ENCODE data around the gene ENO1. TPM values are rescaled to one million over a fixed set of nuclear protein-coding genes. Genes with fewer than 3 reads are reported as not detected.

ENO1 gene
- total RNA-seq, 1 experiment from 2014 or later, result 2,334 TPM

DNA sequence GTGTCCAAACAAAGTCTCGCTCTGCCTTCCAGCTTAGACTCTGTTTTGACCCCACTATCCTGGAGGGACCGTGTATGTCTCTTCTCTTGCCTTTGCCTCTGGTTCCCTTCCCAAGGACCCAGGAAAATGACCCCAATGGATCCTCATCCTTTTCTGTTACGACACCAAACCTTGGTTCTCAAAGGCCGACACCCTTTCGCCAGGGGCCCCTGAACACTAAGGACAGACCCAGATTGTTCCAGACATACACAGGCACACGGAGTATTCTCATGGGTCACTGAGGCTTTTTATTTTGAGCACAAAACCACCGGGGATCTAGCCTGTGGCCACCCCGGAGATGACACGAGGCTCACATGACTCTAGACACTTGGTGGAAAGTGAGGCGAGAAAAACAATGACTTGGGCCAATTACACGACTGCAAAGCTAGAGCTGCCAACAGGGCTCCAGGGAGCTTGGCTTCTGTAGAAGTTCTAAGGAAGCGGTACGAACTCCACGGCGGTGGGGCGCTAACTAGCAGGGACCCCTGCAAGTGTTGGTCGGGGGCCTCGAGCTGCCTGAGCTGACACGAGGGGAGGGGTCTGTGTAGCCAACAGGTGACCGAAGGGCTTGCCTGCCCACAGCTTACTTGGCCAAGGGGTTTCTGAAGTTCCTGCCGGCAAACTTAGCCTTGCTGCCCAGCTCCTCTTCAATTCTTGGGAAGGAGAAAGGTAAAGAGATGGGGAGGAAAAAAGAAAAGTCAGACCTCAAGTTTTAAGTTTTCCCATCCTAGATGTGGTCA is 17.6 kb downstream of the ENO1 start:
- Histone ChIP-seq H3K27ac (ENCODE audit: low read depth, low read length) (no peak overlapping the region; the same call in 1 of the 2 replicates), H3K4me1 (ENCODE audit: control insufficient read depth in 1 of 2, insufficient read depth in 2 of 2, low read length in 2 of 2) (peaks cover 2 to 37% of the 10 kb centered on the region in 2 experiments; a peak in 2 of 4 replicates), H3K36me3 (ENCODE audit: control insufficient read depth in 1 of 2, insufficient read depth in 2 of 2, low read length in 2 of 2) (peaks cover 62 to 69% of the 10 kb centered on the region in 2 experiments), H2AFZ (ENCODE audit: low read depth, low read length, poor library complexity, severe bottlenecking) (no peak overlapping the region), H3K27me3 (ENCODE audit: insufficient read depth, low read length) (no peaks in the 10 kb centered on the region), H3K9ac (ENCODE audit: low read length) (no peak overlapping the region), H3K9me2 (ENCODE audit: insufficient read depth) (no peaks in the 10 kb centered on the region), H3K4me2 (ENCODE audit: low read length) (no peak overlapping the region), H3K4me3 (replicated peaks in 1 of 2; ENCODE audit: low read depth in 1 of 2, low read length in 2 of 2) (no peak overlapping the region), H3K79me2 (ENCODE audit: insufficient read depth, low read length) (peaks cover 57% of the 10 kb centered on the region), H4K20me1 (ENCODE audit: insufficient read depth) (peaks cover 56% of the 10 kb centered on the region), H3K9me3 (ENCODE audit: control insufficient read depth in 1 of 2, insufficient read depth in 1 of 2, low read depth in 1 of 2, low read length in 2 of 2) (no peaks in the 10 kb centered on the region)
- ATAC-seq, result no peak
- ChIA-PET POLR2A (interaction anchor here (1.3 to 1.8 kb wide), 2 partner anchors 12 to 13 kb away, joined by 4 to 5 read pairs; no protein-coding TSS in a partner anchor), CTCF (interaction anchor here (0.9 to 10.3 kb wide), 2 partner anchors 10 to 14 kb away, joined by 3 to 103 read pairs; no protein-coding TSS in a partner anchor), RAD21 (ENCODE audit: low non-redundant PET in 1 of 2, low total read pairs in 2 of 2, uncharacterized antibody in 2 of 2, unreplicated experiment in 2 of 2) (no interaction called here)
- DNase-seq (ENCODE audit: low read depth, low spot score), result no peak
- TF ChIP-seq EZH2 (IDR thresholded peaks at IDR 0.05) (no peak), REST (IDR thresholded peaks at IDR 0.05; ENCODE audit: low read depth) (no peak), SRF (IDR thresholded peaks at IDR 0.05; ENCODE audit: low read depth) (no peak), CEBPB (IDR thresholded peaks at IDR 0.05; ENCODE audit: low read depth) (no peak), EGR1 (IDR thresholded peaks at IDR 0.05; ENCODE audit: low read depth) (no peak), SP1 (IDR thresholded peaks at IDR 0.05; ENCODE audit: low read depth) (no peak), ZNF274 (IDR thresholded peaks at IDR 0.05; ENCODE audit: low read depth, low read length) (no peak), SIN3A (IDR thresholded peaks at IDR 0.05; ENCODE audit: low read depth) (no peak), POLR2A (IDR thresholded peaks at IDR 0.05; ENCODE audit: borderline replicate concordance, extremely low read depth, insufficient read depth, insufficient read length) (no peak)
- TF ChIP-seq, protein P1, sequence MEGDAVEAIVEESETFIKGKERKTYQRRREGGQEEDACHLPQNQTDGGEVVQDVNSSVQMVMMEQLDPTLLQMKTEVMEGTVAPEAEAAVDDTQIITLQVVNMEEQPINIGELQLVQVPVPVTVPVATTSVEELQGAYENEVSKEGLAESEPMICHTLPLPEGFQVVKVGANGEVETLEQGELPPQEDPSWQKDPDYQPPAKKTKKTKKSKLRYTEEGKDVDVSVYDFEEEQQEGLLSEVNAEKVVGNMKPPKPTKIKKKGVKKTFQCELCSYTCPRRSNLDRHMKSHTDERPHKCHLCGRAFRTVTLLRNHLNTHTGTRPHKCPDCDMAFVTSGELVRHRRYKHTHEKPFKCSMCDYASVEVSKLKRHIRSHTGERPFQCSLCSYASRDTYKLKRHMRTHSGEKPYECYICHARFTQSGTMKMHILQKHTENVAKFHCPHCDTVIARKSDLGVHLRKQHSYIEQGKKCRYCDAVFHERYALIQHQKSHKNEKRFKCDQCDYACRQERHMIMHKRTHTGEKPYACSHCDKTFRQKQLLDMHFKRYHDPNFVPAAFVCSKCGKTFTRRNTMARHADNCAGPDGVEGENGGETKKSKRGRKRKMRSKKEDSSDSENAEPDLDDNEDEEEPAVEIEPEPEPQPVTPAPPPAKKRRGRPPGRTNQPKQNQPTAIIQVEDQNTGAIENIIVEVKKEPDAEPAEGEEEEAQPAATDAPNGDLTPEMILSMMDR (IDR thresholded peaks at IDR 0.05 in 2 of 3, conservative IDR thresholded peaks at IDR 0.05 in 1 of 3; ENCODE audit: borderline replicate concordance in 1 of 3, insufficient read depth in 1 of 3, low read depth in 2 of 3, low read length in 2 of 3), result no peak
- TF ChIP-seq, protein P2, sequence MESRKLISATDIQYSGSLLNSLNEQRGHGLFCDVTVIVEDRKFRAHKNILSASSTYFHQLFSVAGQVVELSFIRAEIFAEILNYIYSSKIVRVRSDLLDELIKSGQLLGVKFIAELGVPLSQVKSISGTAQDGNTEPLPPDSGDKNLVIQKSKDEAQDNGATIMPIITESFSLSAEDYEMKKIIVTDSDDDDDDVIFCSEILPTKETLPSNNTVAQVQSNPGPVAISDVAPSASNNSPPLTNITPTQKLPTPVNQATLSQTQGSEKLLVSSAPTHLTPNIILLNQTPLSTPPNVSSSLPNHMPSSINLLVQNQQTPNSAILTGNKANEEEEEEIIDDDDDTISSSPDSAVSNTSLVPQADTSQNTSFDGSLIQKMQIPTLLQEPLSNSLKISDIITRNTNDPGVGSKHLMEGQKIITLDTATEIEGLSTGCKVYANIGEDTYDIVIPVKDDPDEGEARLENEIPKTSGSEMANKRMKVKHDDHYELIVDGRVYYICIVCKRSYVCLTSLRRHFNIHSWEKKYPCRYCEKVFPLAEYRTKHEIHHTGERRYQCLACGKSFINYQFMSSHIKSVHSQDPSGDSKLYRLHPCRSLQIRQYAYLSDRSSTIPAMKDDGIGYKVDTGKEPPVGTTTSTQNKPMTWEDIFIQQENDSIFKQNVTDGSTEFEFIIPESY (IDR thresholded peaks at IDR 0.05; ENCODE audit: extremely low read depth, insufficient replicate concordance, low read length), result no peak
- BruUV-seq (replicated peaks), result TSS peak; percentile 11
- intact Hi-C loops (cut with micrococcal nuclease), result no loop called here

Measured in HCT116 (cell line).